ENCODE measurements around the gene TSPO.

TSPO gene

GRCh38 chr22:43147821-43148220, 3.5 kb upstream of the TSPO start:
- H3K4me3 ChIP-seq (replicated peaks; ENCODE audit: low read depth, low read length) = no peak overlapping the region
- no peak for DNase-seq (ENCODE audit: low read depth)
- TF ChIP-seq CTCF (IDR thresholded peaks at IDR 0.05; ENCODE audit: low read length, missing control alignments) = no peak

DNA sequence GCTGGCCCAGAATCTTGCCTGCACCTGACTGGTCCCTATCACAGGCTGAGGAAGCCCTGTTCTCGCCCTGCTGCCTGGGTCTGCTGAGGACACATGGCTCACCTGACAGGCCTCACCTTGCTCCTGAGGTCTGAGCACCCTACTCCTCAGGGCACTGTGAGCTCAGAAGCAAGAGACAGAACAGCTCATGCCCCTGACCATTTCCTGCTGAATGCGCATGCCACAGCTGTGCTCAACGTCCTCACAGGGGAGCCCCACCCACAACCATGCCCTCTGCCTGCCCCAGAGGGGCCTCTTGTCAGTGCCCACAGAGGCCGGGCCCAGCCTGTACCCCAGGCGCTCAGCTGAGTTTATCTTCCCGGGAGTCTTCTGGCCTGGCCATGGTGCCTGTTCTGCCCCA, 2.8 kb upstream of the TSPO start:
- no peak overlapping the region for H3K4me3 ChIP-seq (replicated peaks; ENCODE audit: low read depth, low read length)
- TF ChIP-seq CTCF (IDR thresholded peaks at IDR 0.05; ENCODE audit: low read length, missing control alignments) = no peak
- no peak for DNase-seq (ENCODE audit: low read depth)

- no peak for DNase-seq (ENCODE audit: low read depth)
- no peak for TF ChIP-seq CTCF (IDR thresholded peaks at IDR 0.05; ENCODE audit: low read length, missing control alignments)
- H3K4me3 ChIP-seq (replicated peaks; ENCODE audit: low read depth, low read length) = peak overlapping the region; percentile 73
Observed at GRCh38 chr22:43150731-43151206, 590 bp upstream of the TSPO start.

DNA sequence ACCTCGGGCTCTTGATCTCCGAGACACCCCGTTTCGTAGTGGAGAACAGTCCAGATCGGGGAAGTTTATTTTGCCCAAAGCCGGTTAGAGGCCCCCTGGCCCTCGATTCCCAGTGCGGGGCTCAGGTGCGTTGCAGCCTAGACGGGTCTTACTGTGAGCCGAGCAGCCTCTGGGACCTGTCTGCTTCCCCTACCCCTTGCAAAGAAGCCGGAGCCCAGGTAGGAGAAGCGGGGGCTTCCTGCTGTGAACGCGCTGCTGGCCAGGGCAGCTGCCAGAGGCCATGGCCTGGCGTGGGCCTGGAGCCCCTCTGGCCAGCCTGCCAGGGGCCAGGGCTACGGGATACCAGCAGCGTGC, 621 bp downstream of the TSPO start:
- H3K4me3 ChIP-seq (replicated peaks; ENCODE audit: low read depth, low read length) = peak overlapping the region; percentile 73
- no peak for TF ChIP-seq CTCF (IDR thresholded peaks at IDR 0.05; ENCODE audit: low read length, missing control alignments)
- DNase-seq (ENCODE audit: low read depth) = no peak

- peak; percentile 45 for DNase-seq (ENCODE audit: low read depth)
- TF ChIP-seq CTCF (IDR thresholded peaks at IDR 0.05; ENCODE audit: low read length, missing control alignments) = no peak
- H3K4me3 ChIP-seq (replicated peaks; ENCODE audit: low read depth, low read length) = peak overlapping the region; percentile 73
Observed at GRCh38 chr22:43152357-43153071, 1.2 kb downstream of the TSPO start.

- DNase-seq (ENCODE audit: low read depth) = no peak
- H3K4me3 ChIP-seq (replicated peaks; ENCODE audit: low read depth, low read length) = no peak overlapping the region
- TF ChIP-seq CTCF (IDR thresholded peaks at IDR 0.05; ENCODE audit: low read length, missing control alignments) = no peak
Observed at GRCh38 chr22:43153899-43154298, 2.5 kb downstream of the TSPO start.

Data from fibroblast of pulmonary artery (primary cell).